ENCODE results near the gene LPXN. TPM values are rescaled to one million over a fixed set of nuclear protein-coding genes. Genes with fewer than 3 reads are reported as not detected.
A peak's percentile ranks its signal among the peaks of the same experiment; 100 is the strongest.

Gene LPXN
- total RNA-seq, 1 donor from 2014 or later, result 4.8 TPM

GRCh38 chr11:58579192-58580129, 3.8 kb upstream of the LPXN start:
- H3K27ac Mint-ChIP-seq (ENCODE audit: unreplicated experiment), result peak overlapping the region; percentile 100
- H3K9me3 Mint-ChIP-seq (ENCODE audit: low read depth), result no peaks in the 10 kb centered on the region
- peaks cover 58% of the 10 kb centered on the region for H3K4me1 Mint-ChIP-seq (ENCODE audit: low read depth)
- no peaks in the 10 kb centered on the region for H3K36me3 Mint-ChIP-seq (ENCODE audit: low read depth)
- peak overlapping the region; percentile 97 for H3K4me3 Mint-ChIP-seq (ENCODE audit: unreplicated experiment)
- no peaks in the 10 kb centered on the region for H3K27me3 Mint-ChIP-seq (ENCODE audit: low read depth)
- TF ChIP-seq CTCF (IDR thresholded peaks at IDR 0.05), result peak; percentile 87
- peak; percentile 96 for DNase-seq (ENCODE audit: low spot score)

GRCh38 chr11:58578635-58579191, 3.1 kb upstream of the LPXN start, which contains the start of gene ZFP91:
ZFP91 (plus strand) TSS chr11:58579063; CDS start chr11:58579282, 219 bp downstream.
- H3K4me3 Mint-ChIP-seq (ENCODE audit: unreplicated experiment), result peak within 1 kb of the TSS; percentile 97
- no peaks in the 10 kb centered on the region for H3K27me3 Mint-ChIP-seq (ENCODE audit: low read depth)
- no peaks in the 10 kb centered on the region for H3K36me3 Mint-ChIP-seq (ENCODE audit: low read depth)
- H3K27ac Mint-ChIP-seq (ENCODE audit: unreplicated experiment), result peak within 1 kb of the TSS; percentile 100
- peak; percentile 96 for DNase-seq (ENCODE audit: low spot score)
- peaks cover 64% of the 10 kb centered on the region for H3K4me1 Mint-ChIP-seq (ENCODE audit: low read depth)
- H3K9me3 Mint-ChIP-seq (ENCODE audit: low read depth), result no peaks in the 10 kb centered on the region
- no peak for TF ChIP-seq CTCF (IDR thresholded peaks at IDR 0.05)

GRCh38 chr11:58578136-58578634, 2.5 kb upstream of the LPXN start:
- Mint-ChIP-seq H3K27ac (ENCODE audit: unreplicated experiment) (peak overlapping the region; percentile 100), H3K9me3 (ENCODE audit: low read depth) (no peaks in the 10 kb centered on the region), H3K27me3 (ENCODE audit: low read depth) (no peaks in the 10 kb centered on the region), H3K4me3 (ENCODE audit: unreplicated experiment) (peak overlapping the region; percentile 97), H3K4me1 (ENCODE audit: low read depth) (peaks cover 67% of the 10 kb centered on the region), H3K36me3 (ENCODE audit: low read depth) (no peaks in the 10 kb centered on the region)
- no peak for TF ChIP-seq CTCF (IDR thresholded peaks at IDR 0.05)
- peak; percentile 96 for DNase-seq (ENCODE audit: low spot score)

- H3K9me3 Mint-ChIP-seq (ENCODE audit: low read depth), result no peaks in the 10 kb centered on the region
- peak; percentile 42 for DNase-seq (ENCODE audit: low spot score)
- no peaks in the 10 kb centered on the region for H3K36me3 Mint-ChIP-seq (ENCODE audit: low read depth)
- H3K4me3 Mint-ChIP-seq (ENCODE audit: unreplicated experiment), result peak overlapping the region; percentile 97
- H3K27ac Mint-ChIP-seq (ENCODE audit: unreplicated experiment), result peak overlapping the region; percentile 100
- H3K4me1 Mint-ChIP-seq (ENCODE audit: low read depth), result peaks cover 64% of the 10 kb centered on the region
- TF ChIP-seq CTCF (IDR thresholded peaks at IDR 0.05), result no peak
- no peaks in the 10 kb centered on the region for H3K27me3 Mint-ChIP-seq (ENCODE audit: low read depth)
Measured at GRCh38 chr11:58577555-58578135, 2.0 kb upstream of the LPXN start.

- DNase-seq (ENCODE audit: low spot score), result peak; percentile 38
- Mint-ChIP-seq H3K4me3 (ENCODE audit: unreplicated experiment) (peak overlapping the region; percentile 97), H3K27me3 (ENCODE audit: low read depth) (no peaks in the 10 kb centered on the region), H3K9me3 (ENCODE audit: low read depth) (no peaks in the 10 kb centered on the region), H3K4me1 (ENCODE audit: low read depth) (peaks cover 57% of the 10 kb centered on the region), H3K36me3 (ENCODE audit: low read depth) (no peaks in the 10 kb centered on the region), H3K27ac (ENCODE audit: unreplicated experiment) (peak overlapping the region; percentile 100)
- peak; percentile 80 for TF ChIP-seq CTCF (IDR thresholded peaks at IDR 0.05)
Measured at GRCh38 chr11:58576887-58577471, 1.3 kb upstream of the LPXN start.
